Neural cell (in vitro differentiated cells): ENCODE data around the gene LRRC56. TPM values are rescaled to one million over a fixed set of nuclear protein-coding genes. Genes with fewer than 3 reads are reported as not detected.

ENCODE experiments used
- H2AFZ ChIP-seq: fragments of 200-600, 300-800 bp; sonication (generic), shearing (Covaris generic); 2 replicates; pipeline ENCODE4 v1.6.0; 2014; ENCODE audit warnings: low read depth, mild to moderate bottlenecking, antibody characterized with exemption, low read length, moderate library complexity
- H3F3A ChIP-seq: fragments of 200-600 bp; shearing (Covaris generic); 2 replicates; pipeline ENCODE4 v1.6.1; 2016; ENCODE audit warnings: mild to moderate bottlenecking, moderate library complexity, mixed read lengths, antibody characterized with exemption, low read length; ENCODE audit not compliant: insufficient read depth, poor library complexity, severe bottlenecking
- H3K27ac ChIP-seq: fragments of 200-600, 300-800 bp; sonication (generic), shearing (Covaris generic); 2 replicates; pipeline ENCODE4 v1.5.1; 2014; ENCODE audit warnings: mild to moderate bottlenecking, low read length, moderate library complexity
- H3K27me3 ChIP-seq: fragments of 300-800, 200-600 bp; sonication (generic), shearing (Covaris generic); 2 replicates; pipeline ENCODE4 v1.6.0; 2014; ENCODE audit warnings: mild to moderate bottlenecking, low read depth, low read length, moderate library complexity; ENCODE audit not compliant: insufficient read depth
- H3K36me3 ChIP-seq: fragments of 300-800, 200-600 bp; sonication (generic), shearing (Covaris generic); 2 replicates; pipeline ENCODE4 v1.5.1; 2014; ENCODE audit warnings: mild to moderate bottlenecking, antibody characterized with exemption, low read length, moderate library complexity; ENCODE audit not compliant: insufficient read depth
- H3K4me2 ChIP-seq: fragments of 300-800, 200-600 bp; sonication (generic), shearing (Covaris generic); 2 replicates; pipeline ENCODE4 v1.6.0; 2014; ENCODE audit warnings: mild to moderate bottlenecking, low read length
- H3K4me3 ChIP-seq: fragments of 300-800, 200-600 bp; sonication (generic), shearing (Covaris generic); 2 replicates; pipeline ENCODE4 v1.5.1; 2014; ENCODE audit warnings: mild to moderate bottlenecking, low read length, moderate library complexity
- H3K79me2 ChIP-seq: fragments of 200-600 bp; shearing (Covaris generic); replicated peaks from 2 replicates; pipeline ENCODE4 v1.6.0; 2014; ENCODE audit warnings: mild to moderate bottlenecking, low read length, moderate library complexity; ENCODE audit not compliant: insufficient read depth
- H3K9ac ChIP-seq: fragments of 300-800, 200-600 bp; sonication (generic), shearing (Covaris generic); 2 replicates; pipeline ENCODE4 v1.6.1; 2016; ENCODE audit warnings: mild to moderate bottlenecking, low read length, mixed read lengths
- H3K9me2 ChIP-seq: fragments of 200-600 bp; shearing (Covaris generic); 2 replicates; pipeline ENCODE4 v1.6.1; 2016; ENCODE audit warnings: mild to moderate bottlenecking, low read length, mixed read lengths; ENCODE audit not compliant: insufficient read depth
- H3K9me3 ChIP-seq: fragments of 200-600, 300-800 bp; sonication (generic), shearing (Covaris generic); 2 replicates; pipeline ENCODE4 v1.6.1; 2016; ENCODE audit warnings: mild to moderate bottlenecking, mixed run types, low read length, moderate library complexity, mixed read lengths
- H4K20me1 ChIP-seq: fragments of 200-600 bp; shearing (Covaris generic); 2 replicates; pipeline ENCODE4 v1.6.1; 2016; ENCODE audit warnings: mild to moderate bottlenecking, mixed run types; ENCODE audit not compliant: insufficient read depth
- EP300 ChIP-seq: fragments of 450-650 bp; conservative IDR thresholded peaks from 2 replicates; pipeline ENCODE4 v1.6.1; 2014; ENCODE audit warnings: antibody characterized with exemption, mild to moderate bottlenecking, moderate library complexity; ENCODE audit not compliant: poor library complexity, severe bottlenecking
- EZH2 ChIP-seq: fragments of 200-600, 300-800 bp; shearing (Covaris generic), sonication (generic); IDR thresholded peaks from 2 replicates; pipeline ENCODE4 v1.6.1; 2014; ENCODE audit warnings: antibody characterized with exemption, low read length, borderline replicate concordance, mild to moderate bottlenecking; ENCODE audit not compliant: insufficient read depth, poor library complexity, severe bottlenecking
- MXI1 ChIP-seq: fragments of 450-650 bp; conservative IDR thresholded peaks from 2 replicates; pipeline ENCODE4 v1.6.1; 2014; ENCODE audit warnings: antibody characterized with exemption, mild to moderate bottlenecking; ENCODE audit not compliant: poor library complexity, severe bottlenecking
- POLR2AphosphoS5 ChIP-seq: IDR thresholded peaks from 2 replicates; pipeline ENCODE4 v1.6.1; 2012
- RAD21 ChIP-seq: fragments of 450-650 bp; conservative IDR thresholded peaks from 2 replicates; pipeline ENCODE4 v1.6.1; 2014; ENCODE audit warnings: antibody characterized with exemption, mild to moderate bottlenecking, moderate library complexity
- SMC3 ChIP-seq: fragments of 450-650 bp; conservative IDR thresholded peaks from 2 replicates; pipeline ENCODE4 v1.6.1; 2014; ENCODE audit warnings: antibody characterized with exemption, mild to moderate bottlenecking, moderate library complexity; ENCODE audit not compliant: poor library complexity
- TAF1 ChIP-seq: IDR thresholded peaks from 2 replicates; pipeline ENCODE4 v1.6.1; 2012; ENCODE audit warnings: low read depth
- polyA plus RNA-seq: library from polyadenylated mRNA; depleted of rRNA; stranded (reverse); fragments of >200 nt; gene quantifications from 2 replicates; pipeline ENCODE4 v1.2.3, GENCODE V29; 2014
- TF ChIP-seq, protein P1 (sequence below): IDR thresholded peaks from 2 replicates; pipeline ENCODE4 v1.6.1; 2012; ENCODE audit warnings: borderline replicate concordance
- TF ChIP-seq, protein P2 (sequence below): fragments of 450-650 bp; IDR thresholded peaks from 2 replicates; pipeline ENCODE4 v1.5.1; 2014; ENCODE audit warnings: antibody characterized with exemption, mild to moderate bottlenecking, moderate library complexity; ENCODE audit not compliant: poor library complexity, severe bottlenecking

Gene LRRC56
- polyA plus RNA-seq, 1 donor from 2014 or later = 0.76 TPM

DNA sequence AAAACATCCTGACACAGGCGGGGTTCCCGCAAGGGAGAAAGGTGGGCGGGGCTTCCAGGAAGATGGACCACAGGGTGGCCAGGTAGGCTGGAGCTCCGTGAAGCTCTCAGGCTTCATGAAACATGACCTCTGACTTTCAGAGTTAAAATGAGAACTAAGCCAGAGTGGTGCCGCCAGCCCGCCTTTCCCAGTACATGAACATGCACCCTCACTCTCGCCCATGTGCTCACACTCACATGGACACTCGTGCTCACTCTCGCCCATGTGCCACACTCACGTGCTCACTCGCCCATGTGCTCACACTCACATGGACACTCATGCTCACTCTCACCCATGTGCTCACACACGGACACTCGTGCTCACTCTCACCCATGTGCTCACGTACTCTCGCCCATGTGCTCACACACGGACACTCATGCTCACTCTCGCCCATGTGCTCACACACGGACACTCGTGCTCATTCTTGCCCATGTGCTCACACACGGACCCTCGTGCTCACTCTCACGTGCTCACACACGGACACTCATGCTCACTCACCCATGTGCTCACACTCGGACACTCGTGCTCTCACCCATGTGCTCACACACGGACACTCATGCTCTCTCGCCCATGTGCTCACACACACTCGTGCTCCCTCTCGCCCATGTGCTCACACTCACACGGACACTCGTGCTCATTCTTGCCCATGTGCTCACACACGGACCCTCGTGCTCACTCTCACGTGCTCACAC, 40.3 kb upstream of the LRRC56 start:
- Histone ChIP-seq H3K27me3 (no peaks in the 10 kb centered on the region), H3K36me3 (peaks cover 7% of the 10 kb centered on the region), H3K9me2 (no peaks in the 10 kb centered on the region), H3K4me2 (no peak overlapping the region), H3K9ac (no peak overlapping the region), H3K4me3 (no peak overlapping the region), H3K27ac (no peak overlapping the region), H2AFZ (no peak overlapping the region), H3K9me3 (no peaks in the 10 kb centered on the region), H3F3A (no peaks in the 10 kb centered on the region), H4K20me1 (no peaks in the 10 kb centered on the region), H3K79me2 (no peaks in the 10 kb centered on the region)
- TF ChIP-seq, protein P1, sequence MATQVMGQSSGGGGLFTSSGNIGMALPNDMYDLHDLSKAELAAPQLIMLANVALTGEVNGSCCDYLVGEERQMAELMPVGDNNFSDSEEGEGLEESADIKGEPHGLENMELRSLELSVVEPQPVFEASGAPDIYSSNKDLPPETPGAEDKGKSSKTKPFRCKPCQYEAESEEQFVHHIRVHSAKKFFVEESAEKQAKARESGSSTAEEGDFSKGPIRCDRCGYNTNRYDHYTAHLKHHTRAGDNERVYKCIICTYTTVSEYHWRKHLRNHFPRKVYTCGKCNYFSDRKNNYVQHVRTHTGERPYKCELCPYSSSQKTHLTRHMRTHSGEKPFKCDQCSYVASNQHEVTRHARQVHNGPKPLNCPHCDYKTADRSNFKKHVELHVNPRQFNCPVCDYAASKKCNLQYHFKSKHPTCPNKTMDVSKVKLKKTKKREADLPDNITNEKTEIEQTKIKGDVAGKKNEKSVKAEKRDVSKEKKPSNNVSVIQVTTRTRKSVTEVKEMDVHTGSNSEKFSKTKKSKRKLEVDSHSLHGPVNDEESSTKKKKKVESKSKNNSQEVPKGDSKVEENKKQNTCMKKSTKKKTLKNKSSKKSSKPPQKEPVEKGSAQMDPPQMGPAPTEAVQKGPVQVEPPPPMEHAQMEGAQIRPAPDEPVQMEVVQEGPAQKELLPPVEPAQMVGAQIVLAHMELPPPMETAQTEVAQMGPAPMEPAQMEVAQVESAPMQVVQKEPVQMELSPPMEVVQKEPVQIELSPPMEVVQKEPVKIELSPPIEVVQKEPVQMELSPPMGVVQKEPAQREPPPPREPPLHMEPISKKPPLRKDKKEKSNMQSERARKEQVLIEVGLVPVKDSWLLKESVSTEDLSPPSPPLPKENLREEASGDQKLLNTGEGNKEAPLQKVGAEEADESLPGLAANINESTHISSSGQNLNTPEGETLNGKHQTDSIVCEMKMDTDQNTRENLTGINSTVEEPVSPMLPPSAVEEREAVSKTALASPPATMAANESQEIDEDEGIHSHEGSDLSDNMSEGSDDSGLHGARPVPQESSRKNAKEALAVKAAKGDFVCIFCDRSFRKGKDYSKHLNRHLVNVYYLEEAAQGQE = no peak
- TF ChIP-seq, protein P2, sequence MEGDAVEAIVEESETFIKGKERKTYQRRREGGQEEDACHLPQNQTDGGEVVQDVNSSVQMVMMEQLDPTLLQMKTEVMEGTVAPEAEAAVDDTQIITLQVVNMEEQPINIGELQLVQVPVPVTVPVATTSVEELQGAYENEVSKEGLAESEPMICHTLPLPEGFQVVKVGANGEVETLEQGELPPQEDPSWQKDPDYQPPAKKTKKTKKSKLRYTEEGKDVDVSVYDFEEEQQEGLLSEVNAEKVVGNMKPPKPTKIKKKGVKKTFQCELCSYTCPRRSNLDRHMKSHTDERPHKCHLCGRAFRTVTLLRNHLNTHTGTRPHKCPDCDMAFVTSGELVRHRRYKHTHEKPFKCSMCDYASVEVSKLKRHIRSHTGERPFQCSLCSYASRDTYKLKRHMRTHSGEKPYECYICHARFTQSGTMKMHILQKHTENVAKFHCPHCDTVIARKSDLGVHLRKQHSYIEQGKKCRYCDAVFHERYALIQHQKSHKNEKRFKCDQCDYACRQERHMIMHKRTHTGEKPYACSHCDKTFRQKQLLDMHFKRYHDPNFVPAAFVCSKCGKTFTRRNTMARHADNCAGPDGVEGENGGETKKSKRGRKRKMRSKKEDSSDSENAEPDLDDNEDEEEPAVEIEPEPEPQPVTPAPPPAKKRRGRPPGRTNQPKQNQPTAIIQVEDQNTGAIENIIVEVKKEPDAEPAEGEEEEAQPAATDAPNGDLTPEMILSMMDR = no peak
- no peak for TF ChIP-seq SMC3
- no peak for TF ChIP-seq TAF1
- no peak for TF ChIP-seq MXI1
- no peak for TF ChIP-seq EP300
- no peak for TF ChIP-seq EZH2
- TF ChIP-seq RAD21 = no peak
- no peak for TF ChIP-seq POLR2AphosphoS5

DNA sequence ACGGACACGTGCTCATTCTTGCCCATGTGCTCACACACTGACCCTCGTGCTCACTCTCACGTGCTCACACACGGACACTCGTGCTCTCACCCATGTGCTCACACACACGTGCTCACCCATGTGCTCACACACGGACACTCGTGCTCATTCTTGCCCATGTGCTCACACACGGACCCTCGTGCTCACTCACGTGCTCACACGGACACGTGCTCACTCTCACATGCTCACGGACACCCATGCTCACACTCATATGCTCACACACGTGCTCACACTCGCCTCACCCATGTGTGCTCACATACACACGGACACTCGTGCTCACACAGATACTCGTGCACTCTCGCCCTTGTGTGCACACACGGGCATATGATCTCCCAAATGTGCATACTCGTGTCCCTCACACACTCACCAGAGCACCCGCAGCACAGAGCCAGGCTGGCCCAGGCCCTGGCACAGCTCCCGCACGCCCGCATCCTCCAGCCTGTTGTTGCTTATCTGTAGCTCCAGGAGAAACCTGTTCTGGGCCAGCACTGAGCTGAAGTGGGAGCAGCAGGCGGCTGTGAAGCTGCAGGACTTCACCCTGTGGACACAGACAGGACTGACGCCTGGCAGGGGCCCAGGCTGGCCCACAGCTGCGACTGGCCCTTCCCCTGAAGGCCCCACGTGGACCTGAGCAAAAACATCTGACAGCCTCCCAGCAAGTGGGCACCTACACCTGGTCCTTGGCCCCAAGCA, 39.6 kb upstream of the LRRC56 start:
- Histone ChIP-seq H3F3A (no peaks in the 10 kb centered on the region), H3K79me2 (no peaks in the 10 kb centered on the region), H3K36me3 (peaks cover 7% of the 10 kb centered on the region)

More for the DNA sequence above, 39.6 kb upstream of the LRRC56 start:
- no peak for TF ChIP-seq SMC3
- TF ChIP-seq EZH2 = no peak
- Histone ChIP-seq H3K4me3 (no peak overlapping the region), H3K9me2 (no peaks in the 10 kb centered on the region), H3K27ac (no peak overlapping the region), H2AFZ (no peak overlapping the region), H3K4me2 (no peak overlapping the region), H3K27me3 (no peaks in the 10 kb centered on the region), H3K9ac (no peak overlapping the region), H3K9me3 (no peaks in the 10 kb centered on the region), H4K20me1 (no peaks in the 10 kb centered on the region)
